H1 (cell line): ENCODE data around the gene OXTR. TPM values are rescaled to one million over a fixed set of nuclear protein-coding genes. Genes with fewer than 3 reads are reported as not detected.

Experiments
- JUN ChIP-seq: IDR thresholded peaks from 2 replicates; pipeline ENCODE4 v1.6.1; 2011; ENCODE audit warnings: low read depth, mild to moderate bottlenecking, improper control_type of control experiment, low read length
- NRF1 ChIP-seq: IDR thresholded peaks from 2 replicates; pipeline ENCODE4 v1.6.1; 2011; ENCODE audit warnings: mild to moderate bottlenecking, low read depth, low read length, improper control_type of control experiment
- SUZ12 ChIP-seq: fragments of 200-600 bp; sonication (generic); IDR thresholded peaks from 2 replicates; pipeline ENCODE4 v1.6.1; 2012; ENCODE audit warnings: mild to moderate bottlenecking, inconsistent platforms, low read length, moderate library complexity, mixed read lengths
- polyA plus RNA-seq, 7 experiments: library from polyadenylated mRNA; depleted of rRNA in 3 of 7; stranded (reverse) in 5 of 7; unstranded in 2 of 7; fragments of >200 nt in 5 of 7; fragments of 200-250 nt in 2 of 7; gene quantifications; 1 replicate in 5 of 7; 2 replicates in 1 of 7; 4 replicates in 1 of 7; pipeline versions ENCODE4 v1.2.1 to v1.2.3, GENCODE V29; 2011 to 2013; ENCODE audit warnings: missing spikeins in 2 of 7, mixed read lengths in 2 of 7
- total RNA-seq: library from RNA; stranded (reverse); fragmentation: NEBNext Ultra II Directional; extraction: Animal tissue kit (Norgen Biotek cat#: 25700); gene quantifications from 2 replicates; pipeline ENCODE4 v1.2.1, GENCODE V29; 2021

OXTR gene
- total and polyA plus RNA-seq, 2 of the 8 experiments (the other 6 are each of a cell fraction or from before 2014, with no cell fraction given), result 0.77 to 2.3 TPM

DNA sequence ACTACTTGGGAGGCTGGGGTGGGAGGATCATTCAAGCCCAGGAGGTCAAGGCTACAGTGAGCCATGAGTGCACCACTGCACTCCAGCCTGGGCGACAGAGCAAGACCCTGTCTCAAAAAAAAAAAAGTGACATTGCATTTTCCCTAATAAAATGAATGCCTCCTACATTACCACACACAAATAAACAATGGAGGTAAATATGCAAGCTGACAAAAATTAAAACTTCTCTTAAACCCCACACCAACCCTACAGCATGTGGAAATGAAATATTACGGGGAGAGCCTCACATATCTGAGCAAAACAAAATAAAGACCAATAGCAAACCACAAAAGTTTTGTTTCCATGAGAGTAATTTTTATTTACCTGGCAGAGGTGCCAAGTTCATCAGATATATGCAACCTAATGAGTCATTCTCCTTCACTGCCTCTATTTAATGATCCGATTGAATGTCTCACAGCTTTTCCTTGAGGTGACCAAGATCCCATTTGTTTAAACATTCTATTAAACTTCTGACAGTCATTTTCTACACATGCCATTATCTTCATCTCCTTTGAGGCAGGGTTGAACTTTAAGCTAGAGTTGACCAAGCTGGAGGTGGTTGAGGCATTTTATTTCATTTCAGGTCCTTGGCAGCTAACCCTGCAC, 45.2 kb downstream of the OXTR start (continued):
- TF ChIP-seq JUN (no peak), NRF1 (no peak), SUZ12 (no peak)
